Mesenchymal stem cell (in vitro differentiated cells and primary cell): ENCODE measurements around the gene PDE11A.
A peak's percentile ranks its signal among the peaks of the same experiment; 100 is the strongest.
"Not testable (repeated sequence)": the region's sequence is repeated elsewhere in the genome, so short reads cannot be mapped to it uniquely, and the experiment has no call there.

Experiments used
- DNase-seq: peaks from one replicate; pipeline ENCODE4 v3.0.0-alpha.2; 2013
- H2AFZ ChIP-seq: one replicate; pipeline ENCODE4 v1.6.1; 2013; ENCODE audit warnings: low read depth, mild to moderate bottlenecking, control low read depth, inconsistent platforms, low read length, moderate library complexity
- H2AK5ac ChIP-seq: 2 replicates; pipeline ENCODE4 v1.6.1; 2013; ENCODE audit warnings: low read length, moderate library complexity, mild to moderate bottlenecking, inconsistent platforms; ENCODE audit not compliant: severe bottlenecking
- H2BK120ac ChIP-seq: one replicate; pipeline ENCODE4 v1.6.1; 2013; ENCODE audit warnings: low read depth, mild to moderate bottlenecking, inconsistent platforms, low read length, moderate library complexity
- H2BK12ac ChIP-seq, 2 experiments: one replicate each; pipeline ENCODE4 v1.6.1; 2013; ENCODE audit warnings: inconsistent platforms in 2 of 2, low read length in 2 of 2, mild to moderate bottlenecking in 2 of 2, moderate library complexity in 2 of 2, control low read depth in 1 of 2
- H2BK15ac ChIP-seq: one replicate; pipeline ENCODE4 v1.6.1; 2013; ENCODE audit warnings: mild to moderate bottlenecking, low read depth, inconsistent platforms; ENCODE audit not compliant: poor library complexity, severe bottlenecking
- H2BK5ac ChIP-seq: 2 replicates; pipeline ENCODE4 v1.6.1; 2013; ENCODE audit warnings: low read depth, mild to moderate bottlenecking, low read length, control low read depth, inconsistent platforms; ENCODE audit not compliant: poor library complexity, severe bottlenecking
- H3K14ac ChIP-seq, 2 experiments: one replicate each; pipeline ENCODE4 v1.6.1; 2013; ENCODE audit warnings: inconsistent platforms in 2 of 2, low read length in 2 of 2, control low read depth in 1 of 2, mild to moderate bottlenecking in 1 of 2, moderate library complexity in 1 of 2
- H3K18ac ChIP-seq, 2 experiments: one replicate each; pipeline ENCODE4 v1.6.1; 2013; ENCODE audit warnings: inconsistent platforms in 2 of 2, low read length in 2 of 2, control low read depth in 1 of 2, low read depth in 1 of 2, mild to moderate bottlenecking in 1 of 2
- H3K23ac ChIP-seq, 2 experiments: one replicate each; pipeline ENCODE4 v1.6.1; 2013; ENCODE audit warnings: inconsistent platforms in 2 of 2, low read length in 2 of 2, mild to moderate bottlenecking in 2 of 2, moderate library complexity in 2 of 2, control low read depth in 1 of 2
- H3K27ac ChIP-seq: 2 replicates; pipeline ENCODE4 v1.5.1; 2013; ENCODE audit warnings: mild to moderate bottlenecking, moderate library complexity, low read length, control low read depth, inconsistent platforms; ENCODE audit not compliant: poor library complexity, severe bottlenecking
- H3K27me3 ChIP-seq, 2 experiments: 2 replicates each; pipeline versions ENCODE4 v1.6.1 to v1.7.0; 2013; ENCODE audit warnings: low read length in 2 of 2, mild to moderate bottlenecking in 2 of 2, moderate library complexity in 2 of 2, control low read depth in 1 of 2, inconsistent platforms in 1 of 2; ENCODE audit not compliant: control insufficient read depth in 1 of 2, insufficient read depth in 1 of 2
- H3K36me3 ChIP-seq, 2 experiments: 2 replicates each; pipeline versions ENCODE4 v1.6.1 to v1.7.0; 2013; ENCODE audit warnings: low read length in 2 of 2, control low read depth in 1 of 2, inconsistent platforms in 1 of 2, low read depth in 1 of 2, mild to moderate bottlenecking in 1 of 2; ENCODE audit not compliant: insufficient read depth in 2 of 2, control insufficient read depth in 1 of 2
- H3K4ac ChIP-seq, 2 experiments: one replicate each; pipeline ENCODE4 v1.6.1; 2013; ENCODE audit warnings: inconsistent platforms in 2 of 2, low read length in 2 of 2, mild to moderate bottlenecking in 2 of 2, moderate library complexity in 2 of 2, control low read depth in 1 of 2, low read depth in 1 of 2
- H3K4me1 ChIP-seq: 2 replicates; pipeline ENCODE4 v1.6.1; 2013; ENCODE audit warnings: low read depth, low read length, control low read depth; ENCODE audit not compliant: control insufficient read depth, insufficient read depth
- H3K4me2 ChIP-seq: 2 replicates; pipeline ENCODE4 v1.6.1; 2013; ENCODE audit warnings: low read length, mild to moderate bottlenecking, inconsistent platforms; ENCODE audit not compliant: poor library complexity, severe bottlenecking
- H3K4me3 ChIP-seq, 2 experiments: 2 replicates each; pipeline versions ENCODE4 v1.5.1 to v1.7.0; 2013; ENCODE audit warnings: low read length in 2 of 2, mild to moderate bottlenecking in 2 of 2, control low read depth in 1 of 2, low read depth in 1 of 2; ENCODE audit not compliant: insufficient read depth in 1 of 2
- H3K79me1 ChIP-seq: replicated peaks from 2 replicates; pipeline ENCODE4 v1.6.1; 2013; ENCODE audit warnings: mild to moderate bottlenecking, control low read depth, low read length, inconsistent platforms; ENCODE audit not compliant: poor library complexity, severe bottlenecking
- H3K9ac ChIP-seq: 2 replicates; pipeline ENCODE4 v1.7.0; 2013; ENCODE audit warnings: mild to moderate bottlenecking, low read length, moderate library complexity
- H3K9me3 ChIP-seq: 2 replicates; pipeline ENCODE4 v1.7.0; 2013; ENCODE audit warnings: mild to moderate bottlenecking, low read length; ENCODE audit not compliant: control insufficient read depth
- H4K8ac ChIP-seq: one replicate; pipeline ENCODE4 v1.6.1; 2013; ENCODE audit warnings: inconsistent platforms, mild to moderate bottlenecking, low read length, moderate library complexity
- H4K91ac ChIP-seq: one replicate; pipeline ENCODE4 v1.6.1; 2013; ENCODE audit warnings: mild to moderate bottlenecking, low read length, inconsistent platforms
- WGBS: methylation state at CpG from one replicate; pipeline ENCODE4 v1.1.7; 2013; ENCODE audit warnings: mixed read lengths; 5-methylcytosine and 5-hydroxymethylcytosine counted together

The PDE11A gene

DNA sequence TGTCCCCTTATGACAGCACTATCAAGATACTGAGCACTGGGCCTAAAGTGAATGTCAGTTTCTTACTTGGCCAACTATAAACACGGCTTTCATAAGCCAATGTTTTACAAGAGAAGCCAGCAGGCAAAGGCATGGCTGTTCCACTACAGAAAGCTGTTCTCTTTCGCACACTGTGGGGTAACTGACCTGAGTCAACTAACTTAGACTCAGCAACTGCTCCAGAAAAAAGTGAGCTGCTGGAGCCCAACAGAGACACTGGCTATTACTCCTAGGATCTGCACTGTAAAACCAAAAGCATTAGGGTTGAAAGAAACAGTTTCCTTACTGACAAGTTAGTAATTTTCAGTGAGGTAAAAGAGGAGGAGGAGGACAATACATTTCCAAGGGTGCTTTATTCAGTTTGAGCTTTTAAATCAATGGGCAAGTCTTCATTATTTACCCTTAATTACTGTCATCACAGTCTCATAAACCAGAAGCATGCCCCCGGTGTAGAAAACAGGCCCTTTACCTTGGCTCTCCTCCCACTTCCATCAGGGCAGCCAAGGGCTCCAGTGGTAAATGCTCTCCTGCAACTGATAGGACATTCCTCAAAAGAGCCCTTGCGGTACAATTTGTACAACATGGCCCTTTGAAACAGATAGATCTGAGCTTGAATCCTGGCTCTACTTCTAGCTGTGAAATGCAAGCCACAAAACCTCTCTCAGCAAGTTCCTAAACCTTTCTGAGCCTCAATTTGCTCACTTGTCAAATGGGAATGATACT, 275.7 kb downstream of the PDE11A start:
- Histone ChIP-seq H3K79me1 (no peaks in the 10 kb centered on the region), H3K4ac (no peak overlapping the region), H3K9me3 (no peaks in the 10 kb centered on the region), H3K4me2 (no peak overlapping the region), H3K4me3 (no peak overlapping the region), H3K18ac (no peak overlapping the region), H3K27ac (no peak overlapping the region), H2BK120ac (no peak overlapping the region), H2AK5ac (no peak overlapping the region), H3K4me1 (no peaks in the 10 kb centered on the region), H3K36me3 (no peaks in the 10 kb centered on the region), H2BK12ac (no peak overlapping the region), H2BK15ac (no peak overlapping the region), H3K27me3 (peaks cover 0 to 5% of the 10 kb centered on the region in 2 experiments), H4K91ac (no peak overlapping the region), H3K9ac (no peak overlapping the region), H4K8ac (no peak overlapping the region), H3K14ac (no peak overlapping the region), H2AFZ (no peak overlapping the region), H3K23ac (no peak overlapping the region), H2BK5ac (no peak overlapping the region)
- no peak for DNase-seq
- WGBS: 77% methylated on average over 4 of the region's 4 CpGs

DNA sequence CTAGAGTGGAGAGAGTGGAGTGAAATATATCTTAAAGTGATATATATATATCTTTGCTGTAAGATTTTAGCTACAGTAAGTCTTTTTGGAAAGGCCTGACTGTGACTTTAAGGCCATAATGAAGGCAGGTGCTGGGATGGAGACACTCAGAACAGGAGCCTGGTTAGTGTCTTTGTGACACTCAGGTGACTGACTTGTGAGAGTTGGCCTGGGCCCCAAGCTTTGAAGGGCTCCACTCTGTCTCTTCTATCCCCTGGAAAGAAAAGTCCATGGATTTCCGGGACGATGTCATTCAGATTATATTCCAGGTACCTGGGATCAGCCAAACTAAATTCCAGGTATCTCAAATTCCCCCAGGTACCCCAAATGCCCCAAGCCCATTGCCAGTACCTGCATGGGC, 276.6 kb downstream of the PDE11A start:
- WGBS: 92% methylated on average over 2 of the region's 2 CpGs
- H2BK15ac ChIP-seq: no peak overlapping the region
- H3K36me3 ChIP-seq: no peaks in the 10 kb centered on the region
- H3K4me1 ChIP-seq: no peaks in the 10 kb centered on the region
- no peak overlapping the region for H3K14ac ChIP-seq
- H2AK5ac ChIP-seq: no peak overlapping the region
- no peak overlapping the region for H4K91ac ChIP-seq
- no peak overlapping the region for H2BK120ac ChIP-seq
- H3K4me3 ChIP-seq: no peak overlapping the region
- no peak overlapping the region for H2BK12ac ChIP-seq
- H4K8ac ChIP-seq: no peak overlapping the region
- no peak overlapping the region for H3K23ac ChIP-seq
- H2AFZ ChIP-seq: no peak overlapping the region
- no peaks in the 10 kb centered on the region for H3K79me1 ChIP-seq
- DNase-seq: no peak
- H3K27ac ChIP-seq: no peak overlapping the region
- H3K9ac ChIP-seq: no peak overlapping the region
- H3K4me2 ChIP-seq: no peak overlapping the region
- no peak overlapping the region for H2BK5ac ChIP-seq
- no peaks in the 10 kb centered on the region for H3K9me3 ChIP-seq
- no peak overlapping the region for H3K18ac ChIP-seq
- H3K4ac ChIP-seq: no peak overlapping the region
- peaks cover 0 to 5% of the 10 kb centered on the region in 2 experiments for H3K27me3 ChIP-seq

- not testable (repeated sequence) for H4K8ac ChIP-seq, H2BK120ac ChIP-seq, H2AFZ ChIP-seq, H3K4me2 ChIP-seq, H2BK12ac ChIP-seq, H2BK15ac ChIP-seq, H2AK5ac ChIP-seq, H3K4me1 ChIP-seq, H3K27me3 ChIP-seq, H4K91ac ChIP-seq, H3K27ac ChIP-seq, H3K14ac ChIP-seq, H3K23ac ChIP-seq, H2BK5ac ChIP-seq, H3K36me3 ChIP-seq, H3K79me1 ChIP-seq, H3K18ac ChIP-seq, H3K4ac ChIP-seq, H3K9me3 ChIP-seq
- DNase-seq: peak; percentile 8
- H3K9ac ChIP-seq: peak overlapping the region; percentile 77
- H3K4me3 ChIP-seq: peak overlapping the region in 1 of 2 experiments; percentile 70
- WGBS: 90% methylated on average over 5 of the region's 6 CpGs
These were observed 287.4 kb downstream of the PDE11A start for GRCh38 chr2:177785143-177785542.

- Histone ChIP-seq H4K8ac (no peak overlapping the region), H3K9ac (peak overlapping the region; percentile 77), H3K23ac (no peak overlapping the region), H3K18ac (no peak overlapping the region), H3K4me1 (no peaks in the 10 kb centered on the region), H3K36me3 (no peaks in the 10 kb centered on the region), H3K4me3 (peak overlapping the region in 1 of 2 experiments; percentile 70), H2AFZ (no peak overlapping the region), H3K14ac (no peak overlapping the region), H2BK120ac (no peak overlapping the region), H3K27ac (peak overlapping the region; percentile 13), H2BK12ac (peak overlapping the region in 1 of 2 experiments; percentile 24), H2BK15ac (no peak overlapping the region), H4K91ac (no peak overlapping the region), H3K27me3 (no peaks in the 10 kb centered on the region), H3K4me2 (no peak overlapping the region), H3K4ac (no peak overlapping the region), H3K9me3 (no peaks in the 10 kb centered on the region), H2AK5ac (no peak overlapping the region), H3K79me1 (no peaks in the 10 kb centered on the region), H2BK5ac (no peak overlapping the region)
- no CpG with 5 or more reads among the region's 1 CpG for WGBS
- DNase-seq: no peak
These were observed 287.9 kb downstream of the PDE11A start for GRCh38 chr2:177784745-177785067.
